Measurements from ENCODE around the gene PARVB.
A peak's percentile ranks its signal among the peaks of the same experiment; 100 is the strongest.

GRCh38 chr22:44091021-44091721 is 67.1 kb downstream of the PARVB start:
- TF ChIP-seq CTCF (IDR thresholded peaks at IDR 0.05; ENCODE audit: low read length) = peak; percentile 32; the same call in 1 of the 2 replicates
- no peak for TF ChIP-seq EZH2 (IDR thresholded peaks at IDR 0.05; ENCODE audit: borderline replicate concordance, low read length)

Measured in OCI-LY1 (cell line).